Mesothelial cell of epicardium (in vitro differentiated cells): ENCODE results near the gene IER3IP1. TPM values are rescaled to one million over a fixed set of nuclear protein-coding genes. Genes with fewer than 3 reads are reported as not detected.
"Not testable (repeated sequence)": the region's sequence is repeated elsewhere in the genome, so short reads cannot be mapped to it uniquely, and the experiment has no call there.

Source experiments
- DNase-seq, 2 experiments: peaks; one replicate each; pipeline ENCODE4 v3.0.0; 2021; ENCODE audit warnings: low spot score in 2 of 2; ENCODE audit not compliant: unreplicated experiment in 2 of 2
- H3K27ac Mint-ChIP-seq: 2 replicates; pipeline ENCODE4 v1.8.0; 2021; ENCODE audit warnings: mixed read lengths
- H3K27me3 Mint-ChIP-seq: 2 replicates; pipeline ENCODE4 v1.8.0; 2021; ENCODE audit warnings: low read depth, mixed read lengths
- H3K36me3 Mint-ChIP-seq: 2 replicates; pipeline ENCODE4 v1.8.0; 2021; ENCODE audit warnings: mixed read lengths
- H3K4me1 Mint-ChIP-seq: 2 replicates; pipeline ENCODE4 v1.8.0; 2021; ENCODE audit warnings: mixed read lengths
- H3K4me3 Mint-ChIP-seq: 2 replicates; pipeline ENCODE4 v1.8.0; 2021; ENCODE audit warnings: mild to moderate bottlenecking, moderate library complexity, mixed read lengths
- H3K9me3 Mint-ChIP-seq: 2 replicates; pipeline ENCODE4 v1.8.0; 2021; ENCODE audit warnings: mixed read lengths
- total RNA-seq: library from RNA; stranded (reverse); gene quantifications from 3 replicates; pipeline ENCODE4 v1.2.1, GENCODE V29; 2021
- TF ChIP-seq, protein P1 (sequence below): fragments of 200-600 bp; sonication (generic); IDR thresholded peaks from one replicate; pipeline ENCODE4 v1.5.0; 2021; ENCODE audit warnings: antibody characterized with exemption; ENCODE audit not compliant: unreplicated experiment

IER3IP1 gene
- total RNA-seq, 1 donor from 2014 or later, result 12.0 TPM

- Mint-ChIP-seq H3K9me3 (no peaks in the 10 kb centered on the region), H3K4me1 (peaks cover 4% of the 10 kb centered on the region), H3K4me3 (no peak overlapping the region), H3K27ac (peak overlapping the region; percentile 18), H3K36me3 (no peaks in the 10 kb centered on the region), H3K27me3 (no peaks in the 10 kb centered on the region)
- no peak for DNase-seq
- TF ChIP-seq, protein P1, sequence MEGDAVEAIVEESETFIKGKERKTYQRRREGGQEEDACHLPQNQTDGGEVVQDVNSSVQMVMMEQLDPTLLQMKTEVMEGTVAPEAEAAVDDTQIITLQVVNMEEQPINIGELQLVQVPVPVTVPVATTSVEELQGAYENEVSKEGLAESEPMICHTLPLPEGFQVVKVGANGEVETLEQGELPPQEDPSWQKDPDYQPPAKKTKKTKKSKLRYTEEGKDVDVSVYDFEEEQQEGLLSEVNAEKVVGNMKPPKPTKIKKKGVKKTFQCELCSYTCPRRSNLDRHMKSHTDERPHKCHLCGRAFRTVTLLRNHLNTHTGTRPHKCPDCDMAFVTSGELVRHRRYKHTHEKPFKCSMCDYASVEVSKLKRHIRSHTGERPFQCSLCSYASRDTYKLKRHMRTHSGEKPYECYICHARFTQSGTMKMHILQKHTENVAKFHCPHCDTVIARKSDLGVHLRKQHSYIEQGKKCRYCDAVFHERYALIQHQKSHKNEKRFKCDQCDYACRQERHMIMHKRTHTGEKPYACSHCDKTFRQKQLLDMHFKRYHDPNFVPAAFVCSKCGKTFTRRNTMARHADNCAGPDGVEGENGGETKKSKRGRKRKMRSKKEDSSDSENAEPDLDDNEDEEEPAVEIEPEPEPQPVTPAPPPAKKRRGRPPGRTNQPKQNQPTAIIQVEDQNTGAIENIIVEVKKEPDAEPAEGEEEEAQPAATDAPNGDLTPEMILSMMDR, result no peak
Observed at GRCh38 chr18:47168913-47169312, 7.3 kb downstream of the IER3IP1 start.

DNA sequence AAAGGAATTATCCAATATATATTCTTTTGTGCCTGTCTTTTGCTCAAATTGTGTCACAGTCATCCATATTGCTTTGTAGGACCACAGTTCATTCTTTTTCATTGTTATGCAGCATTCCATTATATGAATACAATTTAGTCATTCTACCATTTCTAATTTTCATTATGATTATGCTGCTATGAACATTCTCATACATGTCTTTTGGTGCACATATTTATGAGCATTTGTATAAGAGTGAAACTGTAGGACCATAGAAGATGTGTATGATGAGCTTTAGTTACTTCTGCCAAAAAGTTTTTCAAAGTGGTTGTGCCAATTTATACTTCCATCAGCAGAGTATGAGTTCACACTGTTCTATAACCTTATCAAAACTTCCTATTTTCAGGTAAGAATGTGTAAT is 7.7 kb downstream of the IER3IP1 start:
- H3K27me3 Mint-ChIP-seq, result no peaks in the 10 kb centered on the region
- TF ChIP-seq, protein P1, result no peak
- no peaks in the 10 kb centered on the region for H3K9me3 Mint-ChIP-seq
- no peak overlapping the region for H3K27ac Mint-ChIP-seq
- H3K4me1 Mint-ChIP-seq, result peaks cover 4% of the 10 kb centered on the region
- H3K4me3 Mint-ChIP-seq, result no peak overlapping the region
- no peak for DNase-seq
- no peaks in the 10 kb centered on the region for H3K36me3 Mint-ChIP-seq

DNA sequence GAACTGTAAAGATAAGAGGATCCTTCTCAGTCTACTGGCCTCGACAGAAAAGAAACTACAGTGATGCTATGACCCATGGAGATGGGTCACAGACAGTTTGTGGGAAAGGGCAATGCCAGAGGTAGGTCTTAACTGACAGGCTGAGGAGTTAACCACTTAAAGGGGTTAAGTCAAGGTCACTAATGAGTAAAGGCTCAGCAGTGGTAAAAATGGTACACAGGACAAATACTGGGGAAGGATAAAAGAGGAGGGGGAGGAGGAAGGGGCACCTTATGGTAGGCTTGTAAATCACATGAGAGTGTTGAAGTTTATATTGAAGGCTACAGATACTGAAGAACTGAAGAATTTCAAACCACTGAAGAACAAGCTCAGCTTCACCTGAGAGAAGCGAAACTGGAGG is 9.9 kb downstream of the IER3IP1 start:
- no peaks in the 10 kb centered on the region for H3K27me3 Mint-ChIP-seq
- H3K4me1 Mint-ChIP-seq, result peaks cover 4% of the 10 kb centered on the region
- no peak overlapping the region for H3K27ac Mint-ChIP-seq
- TF ChIP-seq, protein P1, result no peak
- no peaks in the 10 kb centered on the region for H3K9me3 Mint-ChIP-seq
- no peak for DNase-seq
- no peak overlapping the region for H3K4me3 Mint-ChIP-seq
- no peaks in the 10 kb centered on the region for H3K36me3 Mint-ChIP-seq

DNA sequence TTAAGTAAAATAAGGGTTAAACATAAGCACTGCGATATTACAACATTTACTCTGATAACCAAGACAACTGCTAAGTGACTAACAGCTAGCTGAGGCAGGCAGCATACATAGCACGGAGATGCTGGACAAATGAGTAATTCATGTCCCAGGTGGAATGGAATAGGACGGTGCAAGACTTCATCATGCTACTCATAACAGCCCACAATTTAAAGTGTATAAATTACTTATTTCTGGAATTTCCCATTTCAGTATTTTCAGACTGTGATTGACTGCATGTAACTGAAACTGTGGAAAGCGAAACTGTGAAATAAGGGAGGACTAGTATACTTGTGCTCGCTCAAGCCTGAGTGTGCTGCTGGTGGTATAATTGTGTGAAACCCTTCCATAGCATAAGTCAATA is 12.9 kb downstream of the IER3IP1 start:
- Mint-ChIP-seq H3K27ac (no peak overlapping the region), H3K4me1 (peaks cover 7% of the 10 kb centered on the region), H3K4me3 (no peak overlapping the region), H3K9me3 (no peaks in the 10 kb centered on the region), H3K36me3 (no peaks in the 10 kb centered on the region), H3K27me3 (no peaks in the 10 kb centered on the region)
- DNase-seq, result no peak
- TF ChIP-seq, protein P1, result no peak

DNA sequence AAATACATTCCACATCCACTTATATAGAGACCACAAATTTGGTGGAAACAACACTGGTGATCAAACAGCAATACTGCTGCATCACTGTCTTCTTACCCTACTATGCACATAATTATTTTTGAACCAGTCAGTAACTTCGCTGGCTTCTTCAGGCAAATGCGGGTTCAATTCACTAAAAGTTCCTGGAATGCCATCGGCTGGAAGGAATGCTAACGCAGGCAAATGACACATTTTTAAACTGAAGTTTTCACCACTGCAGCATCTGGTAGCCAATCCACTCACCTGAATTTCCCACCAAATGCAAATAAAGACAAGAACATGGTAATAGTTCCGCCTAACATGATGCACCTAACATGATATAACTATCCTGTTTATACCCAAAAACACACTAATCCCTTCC is 15.9 kb downstream of the IER3IP1 start:
- DNase-seq, result no peak
- Mint-ChIP-seq H3K4me3 (no peak overlapping the region), H3K4me1 (peaks cover 3% of the 10 kb centered on the region), H3K9me3 (no peaks in the 10 kb centered on the region), H3K36me3 (no peaks in the 10 kb centered on the region), H3K27ac (no peak overlapping the region), H3K27me3 (no peaks in the 10 kb centered on the region)
- TF ChIP-seq, protein P1, result no peak

DNA sequence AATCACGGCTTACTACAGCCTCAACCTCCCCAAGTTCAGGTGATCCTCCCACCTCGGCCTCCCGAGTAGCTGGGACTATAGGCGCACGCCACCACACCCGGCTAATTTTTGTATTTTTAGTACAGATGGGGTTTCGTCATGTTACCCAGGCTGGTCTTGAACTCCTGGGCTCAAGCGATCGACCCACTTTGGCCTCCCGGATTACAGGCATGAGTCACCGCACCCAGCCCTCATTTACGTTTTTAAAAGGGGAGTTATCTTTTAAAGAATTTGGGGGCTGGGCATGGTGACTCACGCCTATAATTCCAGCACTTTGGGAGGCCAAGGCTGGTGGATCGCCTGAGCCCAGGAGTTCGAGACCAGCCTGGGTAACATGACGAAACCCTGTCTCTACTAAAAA is 17.8 kb downstream of the IER3IP1 start:
- DNase-seq, H3K4me1 Mint-ChIP-seq, H3K27ac Mint-ChIP-seq, H3K36me3 Mint-ChIP-seq, H3K4me3 Mint-ChIP-seq, H3K9me3 Mint-ChIP-seq, H3K27me3 Mint-ChIP-seq: not testable (repeated sequence)
